Measurements from ENCODE around the gene FBXW11.

DNA sequence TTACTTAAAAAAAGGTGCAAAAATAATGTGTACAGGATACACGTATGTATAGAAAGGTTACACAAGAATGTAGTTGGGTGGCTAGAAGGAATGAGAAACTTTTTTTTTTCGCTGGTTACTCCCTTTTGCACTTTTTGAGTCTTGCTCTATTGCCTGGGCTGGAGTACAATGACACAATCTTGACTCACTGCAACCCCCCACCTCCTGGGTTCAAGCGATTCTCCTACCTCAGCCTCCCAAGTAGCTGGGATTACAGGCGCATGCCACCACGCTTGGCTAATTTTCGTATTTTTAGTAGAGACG is 15.8 kb downstream of the FBXW11 start:
- TF ChIP-seq, protein P1, sequence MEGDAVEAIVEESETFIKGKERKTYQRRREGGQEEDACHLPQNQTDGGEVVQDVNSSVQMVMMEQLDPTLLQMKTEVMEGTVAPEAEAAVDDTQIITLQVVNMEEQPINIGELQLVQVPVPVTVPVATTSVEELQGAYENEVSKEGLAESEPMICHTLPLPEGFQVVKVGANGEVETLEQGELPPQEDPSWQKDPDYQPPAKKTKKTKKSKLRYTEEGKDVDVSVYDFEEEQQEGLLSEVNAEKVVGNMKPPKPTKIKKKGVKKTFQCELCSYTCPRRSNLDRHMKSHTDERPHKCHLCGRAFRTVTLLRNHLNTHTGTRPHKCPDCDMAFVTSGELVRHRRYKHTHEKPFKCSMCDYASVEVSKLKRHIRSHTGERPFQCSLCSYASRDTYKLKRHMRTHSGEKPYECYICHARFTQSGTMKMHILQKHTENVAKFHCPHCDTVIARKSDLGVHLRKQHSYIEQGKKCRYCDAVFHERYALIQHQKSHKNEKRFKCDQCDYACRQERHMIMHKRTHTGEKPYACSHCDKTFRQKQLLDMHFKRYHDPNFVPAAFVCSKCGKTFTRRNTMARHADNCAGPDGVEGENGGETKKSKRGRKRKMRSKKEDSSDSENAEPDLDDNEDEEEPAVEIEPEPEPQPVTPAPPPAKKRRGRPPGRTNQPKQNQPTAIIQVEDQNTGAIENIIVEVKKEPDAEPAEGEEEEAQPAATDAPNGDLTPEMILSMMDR (IDR thresholded peaks at IDR 0.05), result no peak
- TF ChIP-seq ZNF138 (CRISPR knock-in tag; conservative IDR thresholded peaks at IDR 0.05) (no peak), PRRX2 (CRISPR knock-in tag; IDR thresholded peaks at IDR 0.05) (no peak), SMAD4 (CRISPR knock-in tag; IDR thresholded peaks at IDR 0.05) (no peak), ZNF232 (CRISPR knock-in tag; IDR thresholded peaks at IDR 0.05) (no peak), TCF7 (CRISPR knock-in tag; IDR thresholded peaks at IDR 0.05; ENCODE audit: low read depth) (no peak), GRHL2 (CRISPR knock-in tag; IDR thresholded peaks at IDR 0.05; ENCODE audit: insufficient replicate concordance, severe bottlenecking) (no peak), ESRRA (CRISPR knock-in tag; IDR thresholded peaks at IDR 0.05; ENCODE audit: borderline replicate concordance) (no peak)
- TF ChIP-seq, protein P2, sequence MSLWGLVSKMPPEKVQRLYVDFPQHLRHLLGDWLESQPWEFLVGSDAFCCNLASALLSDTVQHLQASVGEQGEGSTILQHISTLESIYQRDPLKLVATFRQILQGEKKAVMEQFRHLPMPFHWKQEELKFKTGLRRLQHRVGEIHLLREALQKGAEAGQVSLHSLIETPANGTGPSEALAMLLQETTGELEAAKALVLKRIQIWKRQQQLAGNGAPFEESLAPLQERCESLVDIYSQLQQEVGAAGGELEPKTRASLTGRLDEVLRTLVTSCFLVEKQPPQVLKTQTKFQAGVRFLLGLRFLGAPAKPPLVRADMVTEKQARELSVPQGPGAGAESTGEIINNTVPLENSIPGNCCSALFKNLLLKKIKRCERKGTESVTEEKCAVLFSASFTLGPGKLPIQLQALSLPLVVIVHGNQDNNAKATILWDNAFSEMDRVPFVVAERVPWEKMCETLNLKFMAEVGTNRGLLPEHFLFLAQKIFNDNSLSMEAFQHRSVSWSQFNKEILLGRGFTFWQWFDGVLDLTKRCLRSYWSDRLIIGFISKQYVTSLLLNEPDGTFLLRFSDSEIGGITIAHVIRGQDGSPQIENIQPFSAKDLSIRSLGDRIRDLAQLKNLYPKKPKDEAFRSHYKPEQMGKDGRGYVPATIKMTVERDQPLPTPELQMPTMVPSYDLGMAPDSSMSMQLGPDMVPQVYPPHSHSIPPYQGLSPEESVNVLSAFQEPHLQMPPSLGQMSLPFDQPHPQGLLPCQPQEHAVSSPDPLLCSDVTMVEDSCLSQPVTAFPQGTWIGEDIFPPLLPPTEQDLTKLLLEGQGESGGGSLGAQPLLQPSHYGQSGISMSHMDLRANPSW (CRISPR knock-in tag; conservative IDR thresholded peaks at IDR 0.05; ENCODE audit: low read depth), result no peak
- TF ChIP-seq, protein P3, sequence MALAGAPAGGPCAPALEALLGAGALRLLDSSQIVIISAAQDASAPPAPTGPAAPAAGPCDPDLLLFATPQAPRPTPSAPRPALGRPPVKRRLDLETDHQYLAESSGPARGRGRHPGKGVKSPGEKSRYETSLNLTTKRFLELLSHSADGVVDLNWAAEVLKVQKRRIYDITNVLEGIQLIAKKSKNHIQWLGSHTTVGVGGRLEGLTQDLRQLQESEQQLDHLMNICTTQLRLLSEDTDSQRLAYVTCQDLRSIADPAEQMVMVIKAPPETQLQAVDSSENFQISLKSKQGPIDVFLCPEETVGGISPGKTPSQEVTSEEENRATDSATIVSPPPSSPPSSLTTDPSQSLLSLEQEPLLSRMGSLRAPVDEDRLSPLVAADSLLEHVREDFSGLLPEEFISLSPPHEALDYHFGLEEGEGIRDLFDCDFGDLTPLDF (CRISPR knock-in tag; IDR thresholded peaks at IDR 0.05), result no peak
- TF ChIP-seq, protein P4, sequence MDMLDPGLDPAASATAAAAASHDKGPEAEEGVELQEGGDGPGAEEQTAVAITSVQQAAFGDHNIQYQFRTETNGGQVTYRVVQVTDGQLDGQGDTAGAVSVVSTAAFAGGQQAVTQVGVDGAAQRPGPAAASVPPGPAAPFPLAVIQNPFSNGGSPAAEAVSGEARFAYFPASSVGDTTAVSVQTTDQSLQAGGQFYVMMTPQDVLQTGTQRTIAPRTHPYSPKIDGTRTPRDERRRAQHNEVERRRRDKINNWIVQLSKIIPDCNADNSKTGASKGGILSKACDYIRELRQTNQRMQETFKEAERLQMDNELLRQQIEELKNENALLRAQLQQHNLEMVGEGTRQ (CRISPR knock-in tag; IDR thresholded peaks at IDR 0.05), result no peak
